Measurements from ENCODE around the gene ABHD6.

Gene ABHD6

DNA sequence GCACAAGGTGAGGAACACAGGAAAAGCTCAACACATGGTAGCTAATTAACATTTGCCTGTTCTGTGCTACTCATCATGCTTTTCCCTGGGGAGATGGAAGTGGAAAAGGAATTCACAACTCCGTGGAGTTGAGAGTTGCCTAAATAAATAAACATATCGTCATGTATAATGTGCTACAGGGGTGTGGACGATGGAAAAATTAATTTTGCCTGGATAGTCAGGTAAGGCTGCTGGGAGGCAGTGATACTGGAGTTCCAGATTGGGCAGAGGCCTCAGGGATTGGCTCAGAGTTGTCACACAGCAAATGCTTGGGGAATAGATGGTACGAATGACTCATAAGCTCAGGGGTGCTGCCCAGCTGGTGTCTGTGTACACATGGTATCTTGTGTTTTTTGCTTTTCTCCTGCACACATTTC lies 3.1 kb upstream of the ABHD6 start (continued):
- TF ChIP-seq, protein P1, sequence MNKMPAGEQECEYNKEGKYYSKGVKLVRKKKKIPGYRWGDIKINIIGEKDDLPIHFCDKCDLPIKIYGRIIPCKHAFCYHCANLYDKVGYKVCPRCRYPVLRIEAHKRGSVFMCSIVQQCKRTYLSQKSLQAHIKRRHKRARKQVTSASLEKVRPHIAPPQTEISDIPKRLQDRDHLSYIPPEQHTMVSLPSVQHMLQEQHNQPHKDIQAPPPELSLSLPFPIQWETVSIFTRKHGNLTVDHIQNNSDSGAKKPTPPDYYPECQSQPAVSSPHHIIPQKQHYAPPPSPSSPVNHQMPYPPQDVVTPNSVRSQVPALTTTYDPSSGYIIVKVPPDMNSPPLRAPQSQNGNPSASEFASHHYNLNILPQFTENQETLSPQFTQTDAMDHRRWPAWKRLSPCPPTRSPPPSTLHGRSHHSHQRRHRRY (tag by site-specific recombination; IDR thresholded peaks at IDR 0.05): no peak
- TF ChIP-seq ZNF707 (tag by site-specific recombination; IDR thresholded peaks at IDR 0.05): no peak
- TF ChIP-seq YY2 (tag by site-specific recombination; IDR thresholded peaks at IDR 0.05): no peak
- TF ChIP-seq ZNF843 (tag by site-specific recombination; IDR thresholded peaks at IDR 0.05): no peak
- no peak for TF ChIP-seq ZNF658 (tag by site-specific recombination; IDR thresholded peaks at IDR 0.05)
- TF ChIP-seq, protein P2, sequence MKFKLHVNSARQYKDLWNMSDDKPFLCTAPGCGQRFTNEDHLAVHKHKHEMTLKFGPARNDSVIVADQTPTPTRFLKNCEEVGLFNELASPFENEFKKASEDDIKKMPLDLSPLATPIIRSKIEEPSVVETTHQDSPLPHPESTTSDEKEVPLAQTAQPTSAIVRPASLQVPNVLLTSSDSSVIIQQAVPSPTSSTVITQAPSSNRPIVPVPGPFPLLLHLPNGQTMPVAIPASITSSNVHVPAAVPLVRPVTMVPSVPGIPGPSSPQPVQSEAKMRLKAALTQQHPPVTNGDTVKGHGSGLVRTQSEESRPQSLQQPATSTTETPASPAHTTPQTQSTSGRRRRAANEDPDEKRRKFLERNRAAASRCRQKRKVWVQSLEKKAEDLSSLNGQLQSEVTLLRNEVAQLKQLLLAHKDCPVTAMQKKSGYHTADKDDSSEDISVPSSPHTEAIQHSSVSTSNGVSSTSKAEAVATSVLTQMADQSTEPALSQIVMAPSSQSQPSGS (tag by site-specific recombination; IDR thresholded peaks at IDR 0.05; ENCODE audit: low read depth): no peak
- TF ChIP-seq ZNF785 (tag by site-specific recombination; IDR thresholded peaks at IDR 0.05): no peak
- TF ChIP-seq ZNF335 (tag by site-specific recombination; conservative IDR thresholded peaks at IDR 0.05): peak; percentile 46
- no peak for TF ChIP-seq ZNF391 (tag by site-specific recombination; IDR thresholded peaks at IDR 0.05; ENCODE audit: borderline replicate concordance, low read depth)
- TF ChIP-seq ZEB2 (tag by site-specific recombination; IDR thresholded peaks at IDR 0.05): no peak
- TF ChIP-seq, protein P3, sequence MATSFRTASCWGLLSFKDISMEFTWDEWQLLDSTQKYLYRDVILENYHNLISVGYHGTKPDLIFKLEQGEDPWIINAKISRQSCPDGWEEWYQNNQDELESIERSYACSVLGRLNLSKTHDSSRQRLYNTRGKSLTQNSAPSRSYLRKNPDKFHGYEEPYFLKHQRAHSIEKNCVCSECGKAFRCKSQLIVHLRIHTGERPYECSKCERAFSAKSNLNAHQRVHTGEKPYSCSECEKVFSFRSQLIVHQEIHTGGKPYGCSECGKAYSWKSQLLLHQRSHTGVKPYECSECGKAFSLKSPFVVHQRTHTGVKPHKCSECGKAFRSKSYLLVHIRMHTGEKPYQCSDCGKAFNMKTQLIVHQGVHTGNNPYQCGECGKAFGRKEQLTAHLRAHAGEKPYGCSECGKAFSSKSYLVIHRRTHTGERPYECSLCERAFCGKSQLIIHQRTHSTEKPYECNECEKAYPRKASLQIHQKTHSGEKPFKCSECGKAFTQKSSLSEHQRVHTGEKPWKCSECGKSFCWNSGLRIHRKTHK (tag by site-specific recombination; IDR thresholded peaks at IDR 0.05): peak; percentile 63; the same call in 1 of the 2 replicates
- TF ChIP-seq ZNF433 (tag by site-specific recombination; IDR thresholded peaks at IDR 0.05; ENCODE audit: low read depth): no peak
- TF ChIP-seq ZXDB (tag by site-specific recombination; IDR thresholded peaks at IDR 0.05): no peak
- TF ChIP-seq, protein P4, sequence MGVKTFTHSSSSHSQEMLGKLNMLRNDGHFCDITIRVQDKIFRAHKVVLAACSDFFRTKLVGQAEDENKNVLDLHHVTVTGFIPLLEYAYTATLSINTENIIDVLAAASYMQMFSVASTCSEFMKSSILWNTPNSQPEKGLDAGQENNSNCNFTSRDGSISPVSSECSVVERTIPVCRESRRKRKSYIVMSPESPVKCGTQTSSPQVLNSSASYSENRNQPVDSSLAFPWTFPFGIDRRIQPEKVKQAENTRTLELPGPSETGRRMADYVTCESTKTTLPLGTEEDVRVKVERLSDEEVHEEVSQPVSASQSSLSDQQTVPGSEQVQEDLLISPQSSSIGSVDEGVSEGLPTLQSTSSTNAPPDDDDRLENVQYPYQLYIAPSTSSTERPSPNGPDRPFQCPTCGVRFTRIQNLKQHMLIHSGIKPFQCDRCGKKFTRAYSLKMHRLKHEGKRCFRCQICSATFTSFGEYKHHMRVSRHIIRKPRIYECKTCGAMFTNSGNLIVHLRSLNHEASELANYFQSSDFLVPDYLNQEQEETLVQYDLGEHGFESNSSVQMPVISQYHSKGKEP (tag by site-specific recombination; IDR thresholded peaks at IDR 0.05): no peak
- TF ChIP-seq, protein P5, sequence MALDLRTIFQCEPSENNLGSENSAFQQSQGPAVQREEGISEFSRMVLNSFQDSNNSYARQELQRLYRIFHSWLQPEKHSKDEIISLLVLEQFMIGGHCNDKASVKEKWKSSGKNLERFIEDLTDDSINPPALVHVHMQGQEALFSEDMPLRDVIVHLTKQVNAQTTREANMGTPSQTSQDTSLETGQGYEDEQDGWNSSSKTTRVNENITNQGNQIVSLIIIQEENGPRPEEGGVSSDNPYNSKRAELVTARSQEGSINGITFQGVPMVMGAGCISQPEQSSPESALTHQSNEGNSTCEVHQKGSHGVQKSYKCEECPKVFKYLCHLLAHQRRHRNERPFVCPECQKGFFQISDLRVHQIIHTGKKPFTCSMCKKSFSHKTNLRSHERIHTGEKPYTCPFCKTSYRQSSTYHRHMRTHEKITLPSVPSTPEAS (tag by site-specific recombination; IDR thresholded peaks at IDR 0.05): no peak
- TF ChIP-seq, protein P6, sequence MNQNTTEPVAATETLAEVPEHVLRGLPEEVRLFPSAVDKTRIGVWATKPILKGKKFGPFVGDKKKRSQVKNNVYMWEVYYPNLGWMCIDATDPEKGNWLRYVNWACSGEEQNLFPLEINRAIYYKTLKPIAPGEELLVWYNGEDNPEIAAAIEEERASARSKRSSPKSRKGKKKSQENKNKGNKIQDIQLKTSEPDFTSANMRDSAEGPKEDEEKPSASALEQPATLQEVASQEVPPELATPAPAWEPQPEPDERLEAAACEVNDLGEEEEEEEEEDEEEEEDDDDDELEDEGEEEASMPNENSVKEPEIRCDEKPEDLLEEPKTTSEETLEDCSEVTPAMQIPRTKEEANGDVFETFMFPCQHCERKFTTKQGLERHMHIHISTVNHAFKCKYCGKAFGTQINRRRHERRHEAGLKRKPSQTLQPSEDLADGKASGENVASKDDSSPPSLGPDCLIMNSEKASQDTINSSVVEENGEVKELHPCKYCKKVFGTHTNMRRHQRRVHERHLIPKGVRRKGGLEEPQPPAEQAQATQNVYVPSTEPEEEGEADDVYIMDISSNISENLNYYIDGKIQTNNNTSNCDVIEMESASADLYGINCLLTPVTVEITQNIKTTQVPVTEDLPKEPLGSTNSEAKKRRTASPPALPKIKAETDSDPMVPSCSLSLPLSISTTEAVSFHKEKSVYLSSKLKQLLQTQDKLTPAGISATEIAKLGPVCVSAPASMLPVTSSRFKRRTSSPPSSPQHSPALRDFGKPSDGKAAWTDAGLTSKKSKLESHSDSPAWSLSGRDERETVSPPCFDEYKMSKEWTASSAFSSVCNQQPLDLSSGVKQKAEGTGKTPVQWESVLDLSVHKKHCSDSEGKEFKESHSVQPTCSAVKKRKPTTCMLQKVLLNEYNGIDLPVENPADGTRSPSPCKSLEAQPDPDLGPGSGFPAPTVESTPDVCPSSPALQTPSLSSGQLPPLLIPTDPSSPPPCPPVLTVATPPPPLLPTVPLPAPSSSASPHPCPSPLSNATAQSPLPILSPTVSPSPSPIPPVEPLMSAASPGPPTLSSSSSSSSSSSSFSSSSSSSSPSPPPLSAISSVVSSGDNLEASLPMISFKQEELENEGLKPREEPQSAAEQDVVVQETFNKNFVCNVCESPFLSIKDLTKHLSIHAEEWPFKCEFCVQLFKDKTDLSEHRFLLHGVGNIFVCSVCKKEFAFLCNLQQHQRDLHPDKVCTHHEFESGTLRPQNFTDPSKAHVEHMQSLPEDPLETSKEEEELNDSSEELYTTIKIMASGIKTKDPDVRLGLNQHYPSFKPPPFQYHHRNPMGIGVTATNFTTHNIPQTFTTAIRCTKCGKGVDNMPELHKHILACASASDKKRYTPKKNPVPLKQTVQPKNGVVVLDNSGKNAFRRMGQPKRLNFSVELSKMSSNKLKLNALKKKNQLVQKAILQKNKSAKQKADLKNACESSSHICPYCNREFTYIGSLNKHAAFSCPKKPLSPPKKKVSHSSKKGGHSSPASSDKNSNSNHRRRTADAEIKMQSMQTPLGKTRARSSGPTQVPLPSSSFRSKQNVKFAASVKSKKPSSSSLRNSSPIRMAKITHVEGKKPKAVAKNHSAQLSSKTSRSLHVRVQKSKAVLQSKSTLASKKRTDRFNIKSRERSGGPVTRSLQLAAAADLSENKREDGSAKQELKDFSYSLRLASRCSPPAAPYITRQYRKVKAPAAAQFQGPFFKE (tag by site-specific recombination; IDR thresholded peaks at IDR 0.05; ENCODE audit: borderline replicate concordance): no peak
- TF ChIP-seq, protein P7, sequence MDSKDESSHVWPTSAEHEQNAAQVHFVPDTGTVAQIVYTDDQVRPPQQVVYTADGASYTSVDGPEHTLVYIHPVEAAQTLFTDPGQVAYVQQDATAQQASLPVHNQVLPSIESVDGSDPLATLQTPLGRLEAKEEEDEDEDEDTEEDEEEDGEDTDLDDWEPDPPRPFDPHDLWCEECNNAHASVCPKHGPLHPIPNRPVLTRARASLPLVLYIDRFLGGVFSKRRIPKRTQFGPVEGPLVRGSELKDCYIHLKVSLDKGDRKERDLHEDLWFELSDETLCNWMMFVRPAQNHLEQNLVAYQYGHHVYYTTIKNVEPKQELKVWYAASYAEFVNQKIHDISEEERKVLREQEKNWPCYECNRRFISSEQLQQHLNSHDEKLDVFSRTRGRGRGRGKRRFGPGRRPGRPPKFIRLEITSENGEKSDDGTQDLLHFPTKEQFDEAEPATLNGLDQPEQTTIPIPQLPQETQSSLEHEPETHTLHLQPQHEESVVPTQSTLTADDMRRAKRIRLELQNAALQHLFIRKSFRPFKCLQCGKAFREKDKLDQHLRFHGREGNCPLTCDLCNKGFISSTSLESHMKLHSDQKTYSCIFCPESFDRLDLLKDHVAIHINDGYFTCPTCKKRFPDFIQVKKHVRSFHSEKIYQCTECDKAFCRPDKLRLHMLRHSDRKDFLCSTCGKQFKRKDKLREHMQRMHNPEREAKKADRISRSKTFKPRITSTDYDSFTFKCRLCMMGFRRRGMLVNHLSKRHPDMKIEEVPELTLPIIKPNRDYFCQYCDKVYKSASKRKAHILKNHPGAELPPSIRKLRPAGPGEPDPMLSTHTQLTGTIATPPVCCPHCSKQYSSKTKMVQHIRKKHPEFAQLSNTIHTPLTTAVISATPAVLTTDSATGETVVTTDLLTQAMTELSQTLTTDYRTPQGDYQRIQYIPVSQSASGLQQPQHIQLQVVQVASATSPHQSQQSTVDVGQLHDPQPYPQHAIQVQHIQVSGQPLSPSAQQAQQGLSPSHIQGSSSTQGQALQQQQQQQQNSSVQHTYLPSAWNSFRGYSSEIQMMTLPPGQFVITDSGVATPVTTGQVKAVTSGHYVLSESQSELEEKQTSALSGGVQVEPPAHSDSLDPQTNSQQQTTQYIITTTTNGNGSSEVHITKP (tag by site-specific recombination; IDR thresholded peaks at IDR 0.05): no peak
- TF ChIP-seq IKZF3 (tag by site-specific recombination; IDR thresholded peaks at IDR 0.05): peak; percentile 26; the same call in 1 of the 2 replicates
- TF ChIP-seq ZFP41 (tag by site-specific recombination; IDR thresholded peaks at IDR 0.05; ENCODE audit: borderline replicate concordance): no peak
- no peak for TF ChIP-seq YY1 (tag by site-specific recombination; IDR thresholded peaks at IDR 0.05)
- TF ChIP-seq ZNF37A (tag by site-specific recombination; IDR thresholded peaks at IDR 0.05): no peak
- peak; percentile 59 for TF ChIP-seq ZBTB20 (tag by site-specific recombination; IDR thresholded peaks at IDR 0.05)
- no peak for TF ChIP-seq ZNF585B (tag by site-specific recombination; IDR thresholded peaks at IDR 0.05)
- TF ChIP-seq ZNF768 (tag by site-specific recombination; IDR thresholded peaks at IDR 0.05): no peak

Measured in HEK293 (cell line).